ENCODE results near the gene ARHGEF33.

GRCh38 chr2:38912619-38913018 is 22.9 kb downstream of the ARHGEF33 start:
- TF ChIP-seq CTCF (IDR thresholded peaks at IDR 0.05; ENCODE audit: insufficient read depth, low read length), result no peak
- TF ChIP-seq REST (IDR thresholded peaks at IDR 0.05; ENCODE audit: insufficient replicate concordance, low read depth), result no peak
- TF ChIP-seq POLR2AphosphoS5 (IDR thresholded peaks at IDR 0.05; ENCODE audit: low read depth), result no peak

All from HL-60 (cell line).